ENCODE measurements around the gene UBA5.

UBA5 gene

DNA sequence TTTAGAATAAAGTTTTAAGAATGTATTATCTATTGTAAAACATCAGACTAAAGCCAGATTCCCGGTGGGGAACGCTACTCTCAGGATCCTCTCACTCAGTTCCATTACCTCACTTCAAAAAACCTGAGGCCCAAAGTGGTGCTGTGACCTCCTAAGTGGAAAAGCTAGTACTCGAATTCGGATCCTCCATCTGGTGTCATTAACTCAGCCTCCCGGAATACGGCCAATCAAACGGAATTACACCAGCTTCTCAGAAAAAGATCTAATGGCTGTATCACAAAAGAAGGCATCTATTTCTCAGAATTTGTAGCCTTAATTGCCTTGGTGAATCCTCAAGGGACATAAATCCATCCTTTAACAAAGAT, 1.1 kb upstream of the UBA5 start:
- H3K4me3 ChIP-seq (replicated peaks; ENCODE audit: low read depth, low read length) = peak overlapping the region; percentile 82
- TF ChIP-seq, protein P1, sequence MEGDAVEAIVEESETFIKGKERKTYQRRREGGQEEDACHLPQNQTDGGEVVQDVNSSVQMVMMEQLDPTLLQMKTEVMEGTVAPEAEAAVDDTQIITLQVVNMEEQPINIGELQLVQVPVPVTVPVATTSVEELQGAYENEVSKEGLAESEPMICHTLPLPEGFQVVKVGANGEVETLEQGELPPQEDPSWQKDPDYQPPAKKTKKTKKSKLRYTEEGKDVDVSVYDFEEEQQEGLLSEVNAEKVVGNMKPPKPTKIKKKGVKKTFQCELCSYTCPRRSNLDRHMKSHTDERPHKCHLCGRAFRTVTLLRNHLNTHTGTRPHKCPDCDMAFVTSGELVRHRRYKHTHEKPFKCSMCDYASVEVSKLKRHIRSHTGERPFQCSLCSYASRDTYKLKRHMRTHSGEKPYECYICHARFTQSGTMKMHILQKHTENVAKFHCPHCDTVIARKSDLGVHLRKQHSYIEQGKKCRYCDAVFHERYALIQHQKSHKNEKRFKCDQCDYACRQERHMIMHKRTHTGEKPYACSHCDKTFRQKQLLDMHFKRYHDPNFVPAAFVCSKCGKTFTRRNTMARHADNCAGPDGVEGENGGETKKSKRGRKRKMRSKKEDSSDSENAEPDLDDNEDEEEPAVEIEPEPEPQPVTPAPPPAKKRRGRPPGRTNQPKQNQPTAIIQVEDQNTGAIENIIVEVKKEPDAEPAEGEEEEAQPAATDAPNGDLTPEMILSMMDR (IDR thresholded peaks at IDR 0.05; ENCODE audit: low read depth, low read length, missing control alignments) = no peak
- no peak for DNase-seq (ENCODE audit: extremely low read depth, low read depth)

DNA sequence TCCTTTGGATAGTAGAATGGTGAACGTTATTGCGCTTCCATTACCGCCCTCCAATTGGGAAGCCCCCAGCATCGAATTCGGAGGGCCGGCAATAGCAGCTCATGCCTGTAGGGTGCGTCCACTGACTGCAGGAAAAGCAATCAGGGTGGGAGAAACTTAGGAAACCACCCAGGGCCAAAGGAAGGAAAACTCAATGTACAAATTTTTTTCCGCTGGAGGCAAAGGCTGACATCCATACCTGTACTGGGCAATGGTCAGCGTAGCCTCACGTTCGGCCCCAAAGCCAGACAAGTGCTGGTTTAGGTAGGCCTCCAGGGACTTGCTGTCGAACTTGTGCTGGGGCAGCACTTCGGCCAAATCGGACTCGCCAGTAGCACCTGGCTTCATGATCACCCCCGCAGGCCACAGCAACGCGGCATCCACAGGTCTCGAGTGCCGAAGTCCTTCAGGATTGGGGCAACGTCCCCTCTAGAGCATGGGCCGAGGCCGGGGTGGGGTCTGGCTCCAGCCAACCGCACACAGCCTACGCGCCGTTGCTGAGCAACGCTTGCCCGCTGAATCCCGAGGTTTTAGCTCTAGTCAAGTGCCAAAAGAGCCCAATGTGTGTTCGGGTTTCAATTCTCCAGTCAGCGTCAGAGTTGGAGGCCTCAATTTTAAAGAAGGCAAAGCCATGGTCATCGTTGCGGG, 621 bp upstream of the UBA5 start, which contains the start of gene ACAD11:
Gene ACAD11, minus strand, starts transcription at position 445 of the 687 bp plus-strand sequence. Its CDS starts 58 bp downstream, at position 387.
- TF ChIP-seq, protein P1 (IDR thresholded peaks at IDR 0.05; ENCODE audit: low read depth, low read length, missing control alignments) = peak; percentile 67
- H3K4me3 ChIP-seq (replicated peaks; ENCODE audit: low read depth, low read length) = peak within 1 kb of the TSS; percentile 82
- DNase-seq (ENCODE audit: extremely low read depth, low read depth) = peak; percentile 40

DNA sequence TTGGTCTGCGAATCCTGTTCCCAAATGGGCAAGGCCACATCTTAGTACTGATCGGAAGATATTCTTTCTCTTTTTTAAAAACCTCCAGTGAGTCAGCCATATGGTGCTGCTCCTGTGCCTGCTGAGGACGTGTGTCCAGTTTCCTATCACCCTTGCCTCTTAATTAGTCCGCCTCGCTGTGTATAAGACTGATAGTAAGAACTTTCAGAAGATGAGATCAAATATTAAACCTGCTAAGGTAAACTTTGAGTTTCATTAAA, 612 bp downstream of the UBA5 start:
- no peak for DNase-seq (ENCODE audit: extremely low read depth, low read depth)
- peak overlapping the region; percentile 82 for H3K4me3 ChIP-seq (replicated peaks; ENCODE audit: low read depth, low read length)
- TF ChIP-seq, protein P1 (IDR thresholded peaks at IDR 0.05; ENCODE audit: low read depth, low read length, missing control alignments) = no peak

GRCh38 chr3:132661101-132661500, 972 bp downstream of the UBA5 start:
- TF ChIP-seq, protein P1 (IDR thresholded peaks at IDR 0.05; ENCODE audit: low read depth, low read length, missing control alignments) = no peak
- no peak for DNase-seq (ENCODE audit: extremely low read depth, low read depth)
- peak overlapping the region; percentile 82 for H3K4me3 ChIP-seq (replicated peaks; ENCODE audit: low read depth, low read length)

DNA sequence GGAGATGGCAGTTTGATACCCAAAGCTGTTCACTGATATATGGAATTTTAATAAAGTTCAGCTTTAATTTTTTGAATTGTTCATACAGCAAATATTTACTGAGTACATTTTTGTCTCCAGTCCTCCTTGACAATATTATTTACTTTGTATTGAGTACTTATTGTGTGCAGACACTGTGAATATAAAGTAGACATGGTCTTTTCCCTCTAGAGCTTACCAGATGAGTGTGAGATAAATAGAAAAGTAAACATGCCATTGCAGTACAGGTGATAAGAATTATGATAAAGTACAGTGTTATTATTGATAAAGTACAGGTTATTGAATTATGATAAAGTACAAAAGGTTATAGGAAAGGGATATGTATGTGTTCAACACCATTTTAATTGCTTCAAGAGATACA, 2.1 kb downstream of the UBA5 start:
- DNase-seq (ENCODE audit: extremely low read depth, low read depth) = no peak
- TF ChIP-seq, protein P1 (IDR thresholded peaks at IDR 0.05; ENCODE audit: low read depth, low read length, missing control alignments) = no peak
- peak overlapping the region; percentile 82; the same call in 1 of the 2 replicates for H3K4me3 ChIP-seq (replicated peaks; ENCODE audit: low read depth, low read length)

- TF ChIP-seq, protein P1 (IDR thresholded peaks at IDR 0.05; ENCODE audit: low read depth, low read length, missing control alignments) = no peak
- DNase-seq (ENCODE audit: extremely low read depth, low read depth) = no peak
- no peak overlapping the region for H3K4me3 ChIP-seq (replicated peaks; ENCODE audit: low read depth, low read length)
Measured at GRCh38 chr3:132665230-132665745, 5.2 kb downstream of the UBA5 start.

Measured in HFF-Myc (cell line).